Hepatocyte (in vitro differentiated cells): Measurements from ENCODE around the gene BCAS3. TPM values are rescaled to one million over a fixed set of nuclear protein-coding genes. Genes with fewer than 3 reads are reported as not detected.

ENCODE experiments used
- DNase-seq: peaks from one replicate; pipeline ENCODE4 v3.0.0-alpha.2; 2016; ENCODE audit warnings: low spot score
- H2AFZ ChIP-seq: fragments of 200-600 bp; sonication (generic); 2 replicates; pipeline ENCODE4 v1.6.0; 2016; ENCODE audit warnings: antibody characterized with exemption, mild to moderate bottlenecking
- H3K27ac ChIP-seq: fragments of 200-600 bp; sonication (generic); 2 replicates; pipeline ENCODE4 v1.5.1; 2016; ENCODE audit warnings: mild to moderate bottlenecking
- H3K27me3 ChIP-seq: fragments of 200-600 bp; sonication (generic); 2 replicates; pipeline ENCODE4 v1.6.1; 2016
- H3K36me3 ChIP-seq: fragments of 200-600 bp; sonication (generic); replicated peaks from 2 replicates; pipeline ENCODE4 v1.5.1; 2016; ENCODE audit warnings: low read depth; ENCODE audit not compliant: insufficient read depth
- H3K4me1 ChIP-seq: fragments of 200-600 bp; sonication (generic); 2 replicates; pipeline ENCODE4 v1.5.1; 2016; ENCODE audit warnings: mild to moderate bottlenecking, moderate library complexity; ENCODE audit not compliant: insufficient read depth
- H3K4me2 ChIP-seq: fragments of 200-600 bp; sonication (generic); 2 replicates; pipeline ENCODE4 v1.6.0; 2016
- H3K4me3 ChIP-seq: fragments of 200-600 bp; sonication (generic); 2 replicates; pipeline ENCODE4 v1.5.1; 2016; ENCODE audit warnings: mild to moderate bottlenecking
- H3K79me2 ChIP-seq: fragments of 200-600 bp; sonication (generic); 2 replicates; pipeline ENCODE4 v1.6.0; 2017; ENCODE audit warnings: mild to moderate bottlenecking
- H3K9me2 ChIP-seq: fragments of 200-600 bp; sonication (generic); replicated peaks from 2 replicates; pipeline ENCODE4 v1.6.0; 2017; ENCODE audit warnings: mild to moderate bottlenecking; ENCODE audit not compliant: insufficient read depth
- H3K9me3 ChIP-seq: fragments of 200-600 bp; sonication (generic); 2 replicates; pipeline ENCODE4 v1.5.1; 2016; ENCODE audit warnings: low read depth, mild to moderate bottlenecking
- H4K20me1 ChIP-seq: fragments of 200-600 bp; sonication (generic); 2 replicates; pipeline ENCODE4 v1.6.0; 2016; ENCODE audit warnings: mild to moderate bottlenecking; ENCODE audit not compliant: insufficient read depth, poor library complexity, severe bottlenecking
- CTCF ChIP-seq: fragments of 200-600 bp; sonication (generic); IDR thresholded peaks from 2 replicates; pipeline ENCODE4 v1.5.1; 2016; ENCODE audit warnings: antibody characterized with exemption, mild to moderate bottlenecking; ENCODE audit not compliant: poor library complexity
- EZH2 ChIP-seq: fragments of 200-600 bp; sonication (generic); IDR thresholded peaks from 2 replicates; pipeline ENCODE4 v1.6.1; 2016; ENCODE audit warnings: antibody characterized with exemption, mild to moderate bottlenecking, borderline replicate concordance
- EZH2phosphoT487 ChIP-seq: fragments of 200-600 bp; sonication (generic); IDR thresholded peaks from one replicate; pipeline ENCODE4 v1.6.1; 2018; ENCODE audit warnings: antibody characterized with exemption, mild to moderate bottlenecking, low read depth, moderate library complexity; ENCODE audit not compliant: unreplicated experiment, severe bottlenecking
- WGBS: methylation state at CpG from one replicate; pipeline ENCODE4 v1.1.6; 2016; ENCODE audit warnings: low lambda C conversion rate; ENCODE audit errors: missing lambda C conversion rate; 5-methylcytosine and 5-hydroxymethylcytosine counted together
- polyA plus RNA-seq: library from polyadenylated mRNA; unstranded; fragments of >200 nt; fragmentation: Nextera tagmentation; extraction: Ambion mirVana; gene quantifications from 2 replicates; pipeline ENCODE4 v1.2.1, GENCODE V29; 2016
- total RNA-seq: library from RNA; depleted of rRNA; stranded (reverse); fragments of >200 nt; gene quantifications from 2 replicates; pipeline ENCODE4 v1.2.3, GENCODE V29; 2014

Gene BCAS3
- total and polyA plus RNA-seq, 2 experiments from 2014 or later: 16.5 to 58.8 TPM

DNA sequence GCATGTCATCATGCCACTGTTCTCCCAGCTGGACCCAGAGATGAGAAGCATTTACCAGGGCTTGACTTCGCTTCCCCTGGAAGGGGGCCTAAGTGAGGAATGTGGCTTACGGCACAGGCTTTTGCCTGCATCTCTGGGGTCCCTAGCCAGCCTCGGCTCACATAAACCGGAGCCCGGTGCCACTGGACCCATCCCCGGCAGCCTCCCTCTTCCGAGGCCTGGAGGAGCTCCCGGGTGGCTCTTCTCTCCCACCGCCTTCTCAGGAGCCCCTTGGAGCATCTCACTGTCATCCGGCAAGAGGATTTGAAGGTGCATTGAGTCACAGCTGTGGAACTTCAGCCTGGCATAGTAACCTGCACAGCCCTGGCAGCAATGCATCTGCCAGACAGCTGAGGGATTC is 692.1 kb downstream of the BCAS3 start:
- H2AFZ ChIP-seq: no peak overlapping the region
- 93% methylated on average over 10 of the region's 10 CpGs for WGBS

DNA sequence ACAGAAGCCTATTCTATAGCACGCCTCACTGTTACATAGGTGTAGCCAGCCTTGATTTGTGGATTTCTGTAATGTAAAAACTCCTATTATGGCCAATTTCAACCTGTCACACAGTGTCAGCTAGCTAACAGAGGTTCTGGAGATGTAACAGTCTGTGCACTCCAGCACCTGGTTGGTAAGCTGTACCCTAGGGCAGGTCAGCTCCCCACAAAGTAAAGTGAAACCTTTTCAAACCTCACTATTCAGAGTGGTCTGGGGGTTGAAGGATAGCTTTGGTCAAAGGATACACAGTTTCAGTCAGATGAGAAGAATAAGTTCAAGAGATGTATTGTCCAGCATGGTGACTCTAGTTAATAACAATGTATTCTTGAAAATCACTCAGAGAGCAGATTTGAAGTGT is 693.5 kb downstream of the BCAS3 start:
- H3K27ac ChIP-seq: no peak overlapping the region
- H3K4me2 ChIP-seq: no peak overlapping the region
- TF ChIP-seq EZH2phosphoT487: no peak
- no peak for TF ChIP-seq CTCF
- TF ChIP-seq EZH2: no peak
- H2AFZ ChIP-seq: no peak overlapping the region
- H3K27me3 ChIP-seq: no peaks in the 10 kb centered on the region
- H4K20me1 ChIP-seq: no peaks in the 10 kb centered on the region
- DNase-seq: no peak
- H3K36me3 ChIP-seq: no peaks in the 10 kb centered on the region
- H3K4me1 ChIP-seq: peaks cover 14% of the 10 kb centered on the region
- H3K9me3 ChIP-seq: no peaks in the 10 kb centered on the region
- WGBS: 100% methylated on average over 1 of the region's 1 CpG
- no peaks in the 10 kb centered on the region for H3K9me2 ChIP-seq
- H3K4me3 ChIP-seq: no peak overlapping the region
- no peaks in the 10 kb centered on the region for H3K79me2 ChIP-seq

More for the DNA sequence above, 692.1 kb downstream of the BCAS3 start:
- no peak for DNase-seq
- no peaks in the 10 kb centered on the region for H3K79me2 ChIP-seq
- H3K9me3 ChIP-seq: no peaks in the 10 kb centered on the region
- no peaks in the 10 kb centered on the region for H3K9me2 ChIP-seq
- H3K4me3 ChIP-seq: no peak overlapping the region
- H3K36me3 ChIP-seq: no peaks in the 10 kb centered on the region
- H3K4me2 ChIP-seq: no peak overlapping the region
- H3K27me3 ChIP-seq: no peaks in the 10 kb centered on the region
- TF ChIP-seq EZH2 (no peak), EZH2phosphoT487 (no peak), CTCF (no peak)
- H3K27ac ChIP-seq: no peak overlapping the region
- no peaks in the 10 kb centered on the region for H4K20me1 ChIP-seq
- H3K4me1 ChIP-seq: peaks cover 14% of the 10 kb centered on the region

DNA sequence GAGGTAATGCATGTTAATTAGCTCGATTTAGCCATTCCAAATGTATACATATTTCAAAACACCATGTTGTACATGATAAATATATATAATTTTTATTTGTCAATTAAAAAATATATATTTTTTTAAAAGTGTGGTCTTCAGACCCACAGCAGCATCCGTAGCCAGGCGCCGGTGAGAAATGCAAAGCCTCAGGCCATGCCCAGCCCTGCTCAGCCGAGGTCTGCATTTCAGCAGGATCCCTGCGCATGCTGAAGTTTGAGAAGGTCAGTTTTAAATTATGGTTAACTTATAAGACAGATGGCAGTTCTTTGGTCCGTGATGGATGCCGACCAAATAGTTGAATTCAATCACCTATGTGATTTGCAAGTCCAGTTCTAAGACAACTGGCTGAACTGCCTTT is 694.0 kb downstream of the BCAS3 start:
- no peaks in the 10 kb centered on the region for H3K79me2 ChIP-seq
- no peaks in the 10 kb centered on the region for H4K20me1 ChIP-seq
- H3K27me3 ChIP-seq: no peaks in the 10 kb centered on the region
- DNase-seq: no peak
- H3K27ac ChIP-seq: no peak overlapping the region
- H3K4me3 ChIP-seq: no peak overlapping the region
- no peaks in the 10 kb centered on the region for H3K36me3 ChIP-seq
- H3K9me2 ChIP-seq: no peaks in the 10 kb centered on the region
- no peaks in the 10 kb centered on the region for H3K9me3 ChIP-seq
- no peak overlapping the region for H3K4me2 ChIP-seq
- H2AFZ ChIP-seq: no peak overlapping the region
- H3K4me1 ChIP-seq: peaks cover 10% of the 10 kb centered on the region
- no peak for TF ChIP-seq EZH2phosphoT487
- no peak for TF ChIP-seq EZH2
- no peak for TF ChIP-seq CTCF
- WGBS: 88% methylated on average over 8 of the region's 8 CpGs

- Histone ChIP-seq H3K79me2 (no peaks in the 10 kb centered on the region), H3K27ac (no peak overlapping the region), H3K4me3 (no peak overlapping the region), H3K36me3 (no peaks in the 10 kb centered on the region), H3K9me2 (no peaks in the 10 kb centered on the region), H3K4me2 (no peak overlapping the region), H3K27me3 (no peaks in the 10 kb centered on the region), H2AFZ (no peak overlapping the region), H3K4me1 (peaks cover 1% of the 10 kb centered on the region), H4K20me1 (no peaks in the 10 kb centered on the region), H3K9me3 (no peaks in the 10 kb centered on the region)
- no peak for DNase-seq
- 88% methylated on average over 9 of the region's 9 CpGs for WGBS
- no peak for TF ChIP-seq CTCF
- TF ChIP-seq EZH2phosphoT487: no peak
- TF ChIP-seq EZH2: no peak
Measured at GRCh38 chr17:61372436-61372835, 694.8 kb downstream of the BCAS3 start.
